CD14-positive monocyte (primary cell): ENCODE measurements around the gene ALDH7A1. TPM values are rescaled to one million over a fixed set of nuclear protein-coding genes. Genes with fewer than 3 reads are reported as not detected.

ENCODE experiments used
- DNase-seq, 3 donors: peaks; one replicate each; pipeline ENCODE4 v3.0.0-alpha.2; 2011 to 2022
- H2AFZ ChIP-seq: 2 replicates; pipeline ENCODE4 v1.6.0; 2012; ENCODE audit warnings: mild to moderate bottlenecking, low read depth, low read length, inconsistent platforms; ENCODE audit not compliant: insufficient read depth, poor library complexity, severe bottlenecking
- H3K27ac ChIP-seq, 2 donors: 1 replicate in 1 of 2; 2 replicates in 1 of 2; pipeline ENCODE4 v1.5.1; 2012 to 2013; ENCODE audit warnings: low read length in 2 of 2, control low read depth in 1 of 2, inconsistent platforms in 1 of 2, low read depth in 1 of 2, mild to moderate bottlenecking in 1 of 2
- H3K27me3 ChIP-seq, 2 donors: one replicate each; pipeline versions ENCODE4 v1.6.0 to v1.6.1; 2011 to 2013; ENCODE audit warnings: low read length in 2 of 2; ENCODE audit not compliant: control insufficient read depth in 2 of 2, insufficient read depth in 2 of 2
- H3K36me3 ChIP-seq, 2 donors: replicated peaks in 1 of 2; 1 replicate in 1 of 2; 2 replicates in 1 of 2; pipeline versions ENCODE4 v1.5.1 to v1.6.1; 2012 to 2013; ENCODE audit warnings: low read length in 2 of 2, control low read depth in 1 of 2, inconsistent platforms in 1 of 2, mild to moderate bottlenecking in 1 of 2; ENCODE audit not compliant: insufficient read depth in 2 of 2, control insufficient read depth in 1 of 2
- H3K4me1 ChIP-seq, 2 donors: 1 replicate in 1 of 2; 2 replicates in 1 of 2; pipeline versions ENCODE4 v1.5.1 to v1.6.1; 2012 to 2013; ENCODE audit warnings: low read length in 2 of 2, control low read depth in 1 of 2, inconsistent platforms in 1 of 2, mild to moderate bottlenecking in 1 of 2, moderate library complexity in 1 of 2; ENCODE audit not compliant: insufficient read depth in 2 of 2, control insufficient read depth in 1 of 2
- H3K4me2 ChIP-seq: replicated peaks from 2 replicates; pipeline ENCODE3; 2012; ENCODE audit warnings: low read length, moderate library complexity, mild to moderate bottlenecking; ENCODE audit not compliant: poor library complexity, severe bottlenecking; ENCODE audit errors: extremely low read depth
- H3K4me3 ChIP-seq, 3 experiments: fragments of 200-600 bp in 1 of 3; sonication (generic) in 1 of 3; replicated peaks in 1 of 3; 1 replicate in 2 of 3; 2 replicates in 1 of 3; pipeline ENCODE4 v1.5.1; 2011 to 2013; ENCODE audit warnings: low read length in 3 of 3, mild to moderate bottlenecking in 3 of 3, control low read depth in 2 of 3, low read depth in 2 of 3, inconsistent platforms in 1 of 3, moderate library complexity in 1 of 3
- H3K79me2 ChIP-seq: 2 replicates; pipeline ENCODE4 v1.6.0; 2012; ENCODE audit warnings: mild to moderate bottlenecking, control low read depth, inconsistent platforms, low read length, moderate library complexity; ENCODE audit not compliant: insufficient read depth
- H3K9ac ChIP-seq: 2 replicates; pipeline ENCODE4 v1.6.0; 2017; ENCODE audit warnings: low read length, mild to moderate bottlenecking; ENCODE audit not compliant: insufficient read depth, poor library complexity, severe bottlenecking
- H3K9me3 ChIP-seq, 2 donors: replicated peaks in 1 of 2; 1 replicate in 1 of 2; 2 replicates in 1 of 2; pipeline versions ENCODE4 v1.5.1 to v1.6.1; 2012 to 2013; ENCODE audit warnings: low read length in 2 of 2, control low read depth in 1 of 2; ENCODE audit not compliant: control insufficient read depth in 1 of 2, insufficient read depth in 1 of 2
- H4K20me1 ChIP-seq: 2 replicates; pipeline ENCODE4 v1.6.0; 2012; ENCODE audit warnings: mild to moderate bottlenecking, low read length, control low read depth, moderate library complexity; ENCODE audit not compliant: insufficient read depth
- H3K27ac Mint-ChIP-seq, 7 donors: one replicate each; pipeline ENCODE4 v1.8.0; 2020; ENCODE audit warnings: mild to moderate bottlenecking in 7 of 7, mixed read lengths in 7 of 7, moderate library complexity in 6 of 7, inconsistent platforms in 2 of 7
- H3K27me3 Mint-ChIP-seq, 3 donors: one replicate each; pipeline ENCODE4 v1.8.0; 2021 to 2022; ENCODE audit warnings: low read depth in 3 of 3, mild to moderate bottlenecking in 3 of 3, mixed read lengths in 3 of 3, moderate library complexity in 3 of 3, inconsistent platforms in 1 of 3
- H3K36me3 Mint-ChIP-seq, 2 donors: one replicate each; pipeline ENCODE4 v1.8.0; 2020; ENCODE audit warnings: mixed read lengths in 2 of 2, inconsistent platforms in 1 of 2, mild to moderate bottlenecking in 1 of 2
- H3K4me1 Mint-ChIP-seq: one replicate; pipeline ENCODE4 v1.8.0; 2020; ENCODE audit warnings: mild to moderate bottlenecking, mixed read lengths
- H3K4me3 Mint-ChIP-seq, 2 donors: one replicate each; pipeline ENCODE4 v1.8.0; 2020; ENCODE audit warnings: mild to moderate bottlenecking in 2 of 2, mixed read lengths in 2 of 2, moderate library complexity in 1 of 2
- H3K9me3 Mint-ChIP-seq, 7 donors: one replicate each; pipeline ENCODE4 v1.8.0; 2020 to 2022; ENCODE audit warnings: mixed read lengths in 7 of 7, mild to moderate bottlenecking in 6 of 7, moderate library complexity in 6 of 7, inconsistent platforms in 2 of 7
- WGBS: methylation state at CpG from one replicate; pipeline ENCODE4 v1.1.5; 2013; ENCODE audit warnings: missing lambda C conversion rate; ENCODE audit not compliant: insufficient coverage; 5-methylcytosine and 5-hydroxymethylcytosine counted together
- intact Hi-C, 2 donors: fragments of 100-400 bp; cut with micrococcal nuclease; formaldehyde crosslinking; loops; one replicate each; pipeline versions ENCODE4 v1.15.0 to v1.15.1; 2023
- polyA plus RNA-seq, 3 donors: library from polyadenylated mRNA; depleted of rRNA in 1 of 3; unstranded in 2 of 3; stranded (reverse) in 1 of 3; fragments of 300-500 nt in 2 of 3; fragments of >200 nt in 1 of 3; fragmentation: Illumina TruSeq in 2 of 3; gene quantifications; 1 replicate in 2 of 3; 2 replicates in 1 of 3; pipeline ENCODE4 v1.2.3, GENCODE V29; 2012 to 2021
- TF ChIP-seq, protein P1 (sequence below): fragments of 200-600 bp; IDR thresholded peaks from one replicate; pipeline ENCODE4 v1.8.0; 2022; ENCODE audit warnings: antibody characterized with exemption, mild to moderate bottlenecking

The ALDH7A1 gene
- polyA plus RNA-seq, 3 donors = 0.44 to 0.67 (median 0.59) TPM

DNA sequence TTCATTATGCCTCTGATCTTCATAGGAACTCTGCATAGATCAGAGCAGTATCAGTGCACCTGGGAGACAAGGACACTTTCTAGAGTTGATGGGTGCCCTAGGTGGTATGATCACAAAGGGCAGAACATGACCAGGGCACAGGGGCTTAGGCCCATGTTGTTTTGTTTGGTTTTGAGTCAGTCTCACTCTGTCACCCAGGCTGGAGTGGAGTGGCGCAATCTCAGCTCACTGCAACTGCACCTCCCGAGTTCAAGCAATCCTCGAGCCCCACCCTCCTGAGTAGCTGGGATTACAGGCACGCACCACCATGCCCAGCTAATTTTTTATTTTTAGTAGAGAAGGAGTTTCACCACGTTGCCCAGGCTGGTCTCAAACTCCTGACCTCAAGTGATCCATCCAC is 17.6 kb downstream of the ALDH7A1 start:
- Histone ChIP-seq H3K79me2 (no peaks in the 10 kb centered on the region), H3K4me2 (no peak overlapping the region), H3K36me3 (no peaks in the 10 kb centered on the region), H3K9ac (no peak overlapping the region), H3K27ac (no peak overlapping the region), H4K20me1 (no peaks in the 10 kb centered on the region), H3K9me3 (no peaks in the 10 kb centered on the region), H3K4me3 (no peak overlapping the region), H2AFZ (no peak overlapping the region), H3K4me1 (no peaks in the 10 kb centered on the region), H3K27me3 (no peaks in the 10 kb centered on the region)
- TF ChIP-seq, protein P1, sequence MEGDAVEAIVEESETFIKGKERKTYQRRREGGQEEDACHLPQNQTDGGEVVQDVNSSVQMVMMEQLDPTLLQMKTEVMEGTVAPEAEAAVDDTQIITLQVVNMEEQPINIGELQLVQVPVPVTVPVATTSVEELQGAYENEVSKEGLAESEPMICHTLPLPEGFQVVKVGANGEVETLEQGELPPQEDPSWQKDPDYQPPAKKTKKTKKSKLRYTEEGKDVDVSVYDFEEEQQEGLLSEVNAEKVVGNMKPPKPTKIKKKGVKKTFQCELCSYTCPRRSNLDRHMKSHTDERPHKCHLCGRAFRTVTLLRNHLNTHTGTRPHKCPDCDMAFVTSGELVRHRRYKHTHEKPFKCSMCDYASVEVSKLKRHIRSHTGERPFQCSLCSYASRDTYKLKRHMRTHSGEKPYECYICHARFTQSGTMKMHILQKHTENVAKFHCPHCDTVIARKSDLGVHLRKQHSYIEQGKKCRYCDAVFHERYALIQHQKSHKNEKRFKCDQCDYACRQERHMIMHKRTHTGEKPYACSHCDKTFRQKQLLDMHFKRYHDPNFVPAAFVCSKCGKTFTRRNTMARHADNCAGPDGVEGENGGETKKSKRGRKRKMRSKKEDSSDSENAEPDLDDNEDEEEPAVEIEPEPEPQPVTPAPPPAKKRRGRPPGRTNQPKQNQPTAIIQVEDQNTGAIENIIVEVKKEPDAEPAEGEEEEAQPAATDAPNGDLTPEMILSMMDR = no peak
- 100% methylated on average over 1 of the region's 5 CpGs for WGBS
- intact Hi-C loops = no loop called here
- DNase-seq = no peak
- Mint-ChIP-seq H3K4me3 (no peak overlapping the region), H3K27ac (peak overlapping the region in 1 of 7 donors; percentile 79), H3K9me3 (no peaks in the 10 kb centered on the region), H3K27me3 (no peaks in the 10 kb centered on the region), H3K36me3 (no peaks in the 10 kb centered on the region), H3K4me1 (no peaks in the 10 kb centered on the region)

DNA sequence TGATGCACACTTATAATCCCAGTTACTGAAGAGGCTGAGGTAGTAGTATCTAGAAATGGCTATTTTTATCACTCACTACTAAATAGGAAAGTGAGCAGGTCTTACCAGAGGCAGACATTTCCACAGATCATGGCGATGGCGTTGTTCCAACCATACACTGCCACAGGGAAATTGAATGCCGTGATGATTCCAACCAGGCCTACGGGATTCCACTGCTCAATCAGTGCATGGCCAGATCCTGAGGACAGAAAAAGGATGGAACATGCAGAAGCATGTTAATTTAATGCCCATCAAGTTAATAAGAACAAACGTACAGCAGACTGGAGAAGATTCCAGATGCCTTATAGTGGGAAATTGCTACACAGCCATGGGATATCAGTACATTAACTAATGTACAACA is 18.0 kb downstream of the ALDH7A1 start:
- Histone ChIP-seq H3K4me1 (no peaks in the 10 kb centered on the region), H3K4me3 (no peak overlapping the region), H4K20me1 (no peaks in the 10 kb centered on the region), H3K9me3 (no peaks in the 10 kb centered on the region), H2AFZ (no peak overlapping the region), H3K27ac (no peak overlapping the region), H3K36me3 (no peaks in the 10 kb centered on the region), H3K79me2 (no peaks in the 10 kb centered on the region), H3K9ac (no peak overlapping the region), H3K4me2 (no peak overlapping the region), H3K27me3 (no peaks in the 10 kb centered on the region)
- intact Hi-C loops = no loop called here
- H3K36me3 Mint-ChIP-seq = no peaks in the 10 kb centered on the region
- no peaks in the 10 kb centered on the region for H3K4me1 Mint-ChIP-seq
- no CpG with 5 or more reads among the region's 5 CpGs for WGBS
- DNase-seq = no peak
- TF ChIP-seq, protein P1 = no peak
- no peak overlapping the region for H3K4me3 Mint-ChIP-seq
- H3K27ac Mint-ChIP-seq = no peak overlapping the region
- H3K27me3 Mint-ChIP-seq = peaks cover 0 to 2% (median 0%) of the 10 kb centered on the region in 3 donors
- H3K9me3 Mint-ChIP-seq = no peaks in the 10 kb centered on the region
